GM18498 (cell line): ENCODE data around the gene PDZD4.

ENCODE experiments used
- ATAC-seq: cut with Tn5 transposase; IDR thresholded peaks from one replicate; pipeline ENCODE4 v1.9.1; 2021; ENCODE audit warnings: mild to moderate bottlenecking, moderate library complexity; ENCODE audit not compliant: unreplicated experiment

Gene PDZD4

DNA sequence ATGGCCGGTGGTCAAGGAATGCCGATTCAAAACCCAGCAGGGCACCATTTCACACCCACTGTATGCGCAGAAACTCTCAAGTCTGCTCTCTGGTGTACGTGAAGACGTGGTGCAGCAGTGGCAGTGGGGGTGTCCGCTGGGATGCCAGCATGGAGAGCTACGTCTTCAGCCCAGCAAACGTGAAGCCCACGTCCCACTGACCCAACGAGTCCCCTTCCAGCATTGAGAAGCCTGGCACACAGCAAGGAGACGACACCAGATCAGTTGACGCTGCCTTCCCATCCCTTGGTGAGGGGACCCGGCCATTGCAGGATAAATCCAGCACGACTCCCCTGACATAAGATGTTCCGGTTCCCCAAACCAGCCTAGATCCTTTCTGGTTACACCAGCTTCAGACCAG is 68.5 kb downstream of the PDZD4 start:
- no peak for ATAC-seq

DNA sequence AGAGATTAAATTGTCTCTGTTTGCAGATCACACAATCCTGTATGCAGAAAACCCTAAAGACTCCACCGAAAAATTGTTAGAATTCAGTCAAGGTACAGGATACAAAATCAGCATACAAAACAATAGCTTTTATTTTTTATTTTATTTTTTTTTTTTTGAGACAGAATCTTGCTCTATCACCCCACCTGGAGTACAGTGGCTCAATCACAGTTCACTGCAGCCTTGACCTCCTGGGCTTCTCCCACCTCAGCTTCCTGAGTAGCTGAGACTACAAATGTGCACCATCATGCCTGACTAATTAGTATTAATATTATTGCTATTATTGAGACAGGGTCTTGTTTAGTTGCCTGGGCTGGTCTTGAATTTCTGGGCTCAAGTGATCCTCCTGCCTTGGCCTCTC is 75.2 kb downstream of the PDZD4 start:
- no peak for ATAC-seq
